GM23338 (cell line): ENCODE measurements around the gene H19. TPM values are rescaled to one million over a fixed set of nuclear protein-coding genes. Genes with fewer than 3 reads are reported as not detected.

Source experiments
- ATAC-seq: fragments of 200-7000 bp; cut with Tn5 transposase; 3 replicates; pipeline ENCODE4 v1.9.1; 2020
- DNase-seq: peaks from one replicate; pipeline ENCODE4 v3.0.0-alpha.2; 2015; ENCODE audit warnings: low spot score
- H2AFZ ChIP-seq: fragments of 200-600 bp; sonication (generic); 2 replicates; pipeline ENCODE4 v1.8.0; 2016; ENCODE audit warnings: antibody characterized with exemption, mild to moderate bottlenecking, moderate library complexity
- H3F3A ChIP-seq: fragments of 200-600 bp; sonication (generic); replicated peaks from 2 replicates; pipeline ENCODE4 v1.8.0; 2017; ENCODE audit warnings: antibody characterized with exemption, mixed run types, low read depth
- H3K27ac ChIP-seq: fragments of 200-600 bp; sonication (generic); 2 replicates; pipeline ENCODE4 v1.6.1; 2016; ENCODE audit warnings: low read depth
- H3K27me3 ChIP-seq: fragments of 200-600 bp; sonication (generic); 2 replicates; pipeline ENCODE4 v1.8.0; 2016; ENCODE audit warnings: mild to moderate bottlenecking, mixed run types, moderate library complexity; ENCODE audit not compliant: insufficient read depth
- H3K36me3 ChIP-seq: fragments of 200-600 bp; sonication (generic); 2 replicates; pipeline ENCODE4 v1.8.0; 2016; ENCODE audit warnings: mild to moderate bottlenecking; ENCODE audit not compliant: insufficient read depth
- H3K4me1 ChIP-seq: fragments of 200-600 bp; sonication (generic); 2 replicates; pipeline ENCODE4 v1.8.0; 2016; ENCODE audit warnings: mild to moderate bottlenecking, moderate library complexity; ENCODE audit not compliant: insufficient read depth
- H3K4me2 ChIP-seq: fragments of 200-600 bp; sonication (generic); 2 replicates; pipeline ENCODE4 v1.7.1; 2017; ENCODE audit warnings: mixed run types
- H3K4me3 ChIP-seq: fragments of 200-600 bp; sonication (generic); 2 replicates; pipeline ENCODE4 v1.6.1; 2016; ENCODE audit warnings: mixed run types
- H3K79me2 ChIP-seq: fragments of 200-600 bp; sonication (generic); replicated peaks from 2 replicates; pipeline ENCODE4 v1.8.0; 2017; ENCODE audit warnings: mild to moderate bottlenecking; ENCODE audit not compliant: insufficient read depth
- H3K9me2 ChIP-seq: fragments of 200-600 bp; sonication (generic); 2 replicates; pipeline ENCODE4 v1.8.0; 2017; ENCODE audit not compliant: insufficient read depth
- H4K20me1 ChIP-seq: fragments of 200-600 bp; sonication (generic); replicated peaks from 2 replicates; pipeline ENCODE4 v1.8.0; 2017; ENCODE audit warnings: mild to moderate bottlenecking; ENCODE audit not compliant: insufficient read depth
- H3K27ac Mint-ChIP-seq: 2 replicates; pipeline ENCODE4 v1.8.0; 2020; ENCODE audit warnings: inconsistent platforms, mild to moderate bottlenecking, moderate library complexity, mixed read lengths
- H3K27me3 Mint-ChIP-seq: 3 replicates; pipeline ENCODE4 v1.8.0; 2022; ENCODE audit warnings: low read depth, mild to moderate bottlenecking, moderate library complexity, mixed read lengths, inconsistent platforms; ENCODE audit not compliant: insufficient read depth, poor library complexity
- H3K36me3 Mint-ChIP-seq: 3 replicates; pipeline ENCODE4 v1.8.0; 2021; ENCODE audit warnings: low read depth, mild to moderate bottlenecking, inconsistent platforms, moderate library complexity, mixed read lengths
- H3K4me1 Mint-ChIP-seq: 3 replicates; pipeline ENCODE4 v1.8.0; 2020; ENCODE audit warnings: mild to moderate bottlenecking, inconsistent platforms, mixed read lengths
- H3K4me3 Mint-ChIP-seq: 3 replicates; pipeline ENCODE4 v1.8.0; 2021; ENCODE audit warnings: moderate library complexity, mild to moderate bottlenecking, inconsistent platforms, mixed read lengths
- H3K9me3 Mint-ChIP-seq: 3 replicates; pipeline ENCODE4 v1.8.0; 2020; ENCODE audit warnings: moderate library complexity, mild to moderate bottlenecking, inconsistent platforms, mixed read lengths
- CREB1 ChIP-seq: fragments of 250-450 bp; sonication (Bioruptor Pico); IDR thresholded peaks from 2 replicates; pipeline ENCODE4 v1.5.0; 2020; ENCODE audit warnings: low read depth, mild to moderate bottlenecking, moderate library complexity
- EZH2 ChIP-seq: fragments of 200-600 bp; sonication (generic); IDR thresholded peaks from one replicate; pipeline ENCODE4 v1.8.0; 2017; ENCODE audit warnings: antibody characterized with exemption, mild to moderate bottlenecking, low read depth; ENCODE audit not compliant: unreplicated experiment
- EZH2phosphoT487 ChIP-seq: fragments of 200-600 bp; sonication (generic); IDR thresholded peaks from one replicate; pipeline ENCODE4 v1.8.1; 2018; ENCODE audit warnings: antibody characterized with exemption; ENCODE audit not compliant: unreplicated experiment
- JUNB ChIP-seq: IDR thresholded peaks from one replicate; pipeline ENCODE4 v1.6.1; 2016; ENCODE audit warnings: antibody characterized with exemption; ENCODE audit not compliant: unreplicated experiment
- NANOG ChIP-seq: IDR thresholded peaks from 2 replicates; pipeline ENCODE4 v1.6.1; 2016; ENCODE audit warnings: antibody characterized with exemption, borderline replicate concordance
- POLR2AphosphoS5 ChIP-seq: IDR thresholded peaks from 2 replicates; pipeline ENCODE4 v1.6.1; 2016; ENCODE audit warnings: antibody characterized with exemption, low read depth
- STAT1 ChIP-seq: IDR thresholded peaks from one replicate; pipeline ENCODE4 v1.6.1; 2016; ENCODE audit warnings: antibody characterized with exemption; ENCODE audit not compliant: unreplicated experiment
- ZNF114 ChIP-seq: fragments of 250-450 bp; sonication (Bioruptor Pico); IDR thresholded peaks from 2 replicates; pipeline ENCODE4 v1.5.0; 2020; ENCODE audit warnings: mild to moderate bottlenecking, moderate library complexity
- ZNF331 ChIP-seq: fragments of 250-450 bp; sonication (Bioruptor Pico); IDR thresholded peaks from 2 replicates; pipeline ENCODE4 v1.5.0; 2020; ENCODE audit warnings: low read depth, mild to moderate bottlenecking, moderate library complexity
- polyA plus RNA-seq: library from polyadenylated mRNA; unstranded; fragments of >200 nt; fragmentation: Nextera tagmentation; extraction: Ambion mirVana; gene quantifications from 2 replicates; pipeline ENCODE4 v1.2.1, GENCODE V29; 2016
- total RNA-seq: library from RNA; depleted of rRNA; stranded (reverse); fragments of >200 nt; shearing (Covaris generic); gene quantifications from 2 replicates; pipeline ENCODE4 v1.2.3, GENCODE V29; 2014
- TF ChIP-seq, protein P1 (sequence below): IDR thresholded peaks from one replicate; pipeline ENCODE4 v1.6.1; 2018; ENCODE audit warnings: antibody characterized with exemption; ENCODE audit not compliant: unreplicated experiment
- TF ChIP-seq, protein P2 (sequence below): fragments of 250-450 bp; sonication (Bioruptor Pico); IDR thresholded peaks from 2 replicates; pipeline ENCODE4 v1.5.0; 2020; ENCODE audit warnings: mild to moderate bottlenecking, moderate library complexity
- TF ChIP-seq, protein P3 (sequence below), 2 experiments: fragments of 200-600 bp in 1 of 2; sonication (generic) in 1 of 2; conservative IDR thresholded peaks; 2 replicates each; pipeline versions ENCODE4 v1.5.1 to v1.6.1; 2016 to 2017; ENCODE audit warnings: antibody characterized with exemption in 2 of 2, low read depth in 2 of 2, mild to moderate bottlenecking in 2 of 2, moderate library complexity in 1 of 2

The H19 gene
- total and polyA plus RNA-seq, 2 experiments from 2014 or later: 0.76 to 0.86 TPM

DNA sequence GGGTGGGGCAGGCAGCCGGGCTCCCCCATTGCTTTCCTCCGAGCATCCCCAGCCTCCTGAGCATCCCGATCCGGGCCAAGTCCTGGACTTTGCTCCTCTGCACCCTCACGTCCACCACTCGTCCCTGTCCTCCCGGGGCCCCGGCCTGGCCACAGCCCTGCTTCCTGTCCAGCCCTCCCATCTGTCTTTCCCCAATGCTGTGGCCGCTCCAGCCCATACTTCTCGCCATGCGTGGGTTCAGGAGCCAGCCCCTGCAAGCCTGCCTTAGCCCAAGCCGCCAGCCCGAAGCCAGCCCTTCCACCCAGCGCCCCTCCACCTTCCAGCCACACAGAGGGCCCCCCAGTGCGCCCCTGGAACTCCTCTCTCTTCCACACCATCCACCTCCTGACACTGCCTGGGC lies 26.7 kb downstream of the H19 start:
- H3K27me3 ChIP-seq: no peaks in the 10 kb centered on the region
- H3K27ac Mint-ChIP-seq: no peak overlapping the region
- H3K9me3 Mint-ChIP-seq: no peaks in the 10 kb centered on the region
- no peaks in the 10 kb centered on the region for H3K9me2 ChIP-seq
- no peak overlapping the region for H3K4me3 ChIP-seq
- H3K27ac ChIP-seq: no peak overlapping the region
- no peak overlapping the region for H3K4me3 Mint-ChIP-seq
- no peak overlapping the region for H2AFZ ChIP-seq
- no peaks in the 10 kb centered on the region for H3K79me2 ChIP-seq
- DNase-seq (no peak), ATAC-seq (no peak)
- H3K36me3 Mint-ChIP-seq: no peaks in the 10 kb centered on the region
- no peaks in the 10 kb centered on the region for H3K36me3 ChIP-seq
- H3K27me3 Mint-ChIP-seq: no peaks in the 10 kb centered on the region
- H3K4me1 ChIP-seq: no peaks in the 10 kb centered on the region
- no peak overlapping the region for H3K4me2 ChIP-seq
- no peak for TF ChIP-seq ZNF114 (CRISPR knock-in tag)
- H4K20me1 ChIP-seq: no peaks in the 10 kb centered on the region
- H3F3A ChIP-seq: no peaks in the 10 kb centered on the region
- no peaks in the 10 kb centered on the region for H3K4me1 Mint-ChIP-seq

DNA sequence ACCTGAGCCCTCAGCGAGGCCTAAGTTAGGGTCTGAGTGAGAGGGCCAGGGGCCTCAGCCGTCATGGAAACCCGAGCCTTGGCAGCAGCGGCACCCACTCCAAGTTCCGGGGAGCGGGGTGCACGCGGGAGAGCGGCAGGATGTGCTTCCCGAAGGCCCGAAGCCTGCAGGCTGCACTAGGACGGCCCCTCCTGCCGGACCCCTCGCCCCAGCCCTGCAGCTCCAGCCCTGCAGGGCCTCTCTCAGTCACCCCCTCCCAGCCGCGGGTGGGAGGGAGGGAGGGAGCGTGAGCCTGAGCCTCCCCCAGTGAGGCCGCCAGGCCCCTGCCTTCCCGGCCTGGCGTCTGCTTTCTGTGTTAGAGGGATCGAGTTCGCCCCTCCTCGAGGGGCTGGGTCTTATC lies 27.9 kb downstream of the H19 start:
- H3K9me3 Mint-ChIP-seq: no peaks in the 10 kb centered on the region
- H4K20me1 ChIP-seq: no peaks in the 10 kb centered on the region
- no peaks in the 10 kb centered on the region for H3K4me1 ChIP-seq
- H3K9me2 ChIP-seq: no peaks in the 10 kb centered on the region
- no peak overlapping the region for H3K27ac Mint-ChIP-seq
- H3K4me3 ChIP-seq: no peak overlapping the region
- H2AFZ ChIP-seq: no peak overlapping the region
- H3K27me3 ChIP-seq: no peaks in the 10 kb centered on the region
- H3F3A ChIP-seq: no peaks in the 10 kb centered on the region
- peak; percentile 16 for ATAC-seq
- no peak overlapping the region for H3K27ac ChIP-seq
- H3K36me3 Mint-ChIP-seq: no peaks in the 10 kb centered on the region
- no peaks in the 10 kb centered on the region for H3K79me2 ChIP-seq
- no peaks in the 10 kb centered on the region for H3K27me3 Mint-ChIP-seq
- no peaks in the 10 kb centered on the region for H3K4me1 Mint-ChIP-seq
- no peak overlapping the region for H3K4me3 Mint-ChIP-seq
- no peaks in the 10 kb centered on the region for H3K36me3 ChIP-seq
- DNase-seq: no peak
- H3K4me2 ChIP-seq: no peak overlapping the region
- TF ChIP-seq, protein P1, sequence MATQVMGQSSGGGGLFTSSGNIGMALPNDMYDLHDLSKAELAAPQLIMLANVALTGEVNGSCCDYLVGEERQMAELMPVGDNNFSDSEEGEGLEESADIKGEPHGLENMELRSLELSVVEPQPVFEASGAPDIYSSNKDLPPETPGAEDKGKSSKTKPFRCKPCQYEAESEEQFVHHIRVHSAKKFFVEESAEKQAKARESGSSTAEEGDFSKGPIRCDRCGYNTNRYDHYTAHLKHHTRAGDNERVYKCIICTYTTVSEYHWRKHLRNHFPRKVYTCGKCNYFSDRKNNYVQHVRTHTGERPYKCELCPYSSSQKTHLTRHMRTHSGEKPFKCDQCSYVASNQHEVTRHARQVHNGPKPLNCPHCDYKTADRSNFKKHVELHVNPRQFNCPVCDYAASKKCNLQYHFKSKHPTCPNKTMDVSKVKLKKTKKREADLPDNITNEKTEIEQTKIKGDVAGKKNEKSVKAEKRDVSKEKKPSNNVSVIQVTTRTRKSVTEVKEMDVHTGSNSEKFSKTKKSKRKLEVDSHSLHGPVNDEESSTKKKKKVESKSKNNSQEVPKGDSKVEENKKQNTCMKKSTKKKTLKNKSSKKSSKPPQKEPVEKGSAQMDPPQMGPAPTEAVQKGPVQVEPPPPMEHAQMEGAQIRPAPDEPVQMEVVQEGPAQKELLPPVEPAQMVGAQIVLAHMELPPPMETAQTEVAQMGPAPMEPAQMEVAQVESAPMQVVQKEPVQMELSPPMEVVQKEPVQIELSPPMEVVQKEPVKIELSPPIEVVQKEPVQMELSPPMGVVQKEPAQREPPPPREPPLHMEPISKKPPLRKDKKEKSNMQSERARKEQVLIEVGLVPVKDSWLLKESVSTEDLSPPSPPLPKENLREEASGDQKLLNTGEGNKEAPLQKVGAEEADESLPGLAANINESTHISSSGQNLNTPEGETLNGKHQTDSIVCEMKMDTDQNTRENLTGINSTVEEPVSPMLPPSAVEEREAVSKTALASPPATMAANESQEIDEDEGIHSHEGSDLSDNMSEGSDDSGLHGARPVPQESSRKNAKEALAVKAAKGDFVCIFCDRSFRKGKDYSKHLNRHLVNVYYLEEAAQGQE: no peak
- TF ChIP-seq EZH2phosphoT487: no peak
- no peak for TF ChIP-seq STAT1
- TF ChIP-seq JUNB: no peak
- TF ChIP-seq, protein P2, sequence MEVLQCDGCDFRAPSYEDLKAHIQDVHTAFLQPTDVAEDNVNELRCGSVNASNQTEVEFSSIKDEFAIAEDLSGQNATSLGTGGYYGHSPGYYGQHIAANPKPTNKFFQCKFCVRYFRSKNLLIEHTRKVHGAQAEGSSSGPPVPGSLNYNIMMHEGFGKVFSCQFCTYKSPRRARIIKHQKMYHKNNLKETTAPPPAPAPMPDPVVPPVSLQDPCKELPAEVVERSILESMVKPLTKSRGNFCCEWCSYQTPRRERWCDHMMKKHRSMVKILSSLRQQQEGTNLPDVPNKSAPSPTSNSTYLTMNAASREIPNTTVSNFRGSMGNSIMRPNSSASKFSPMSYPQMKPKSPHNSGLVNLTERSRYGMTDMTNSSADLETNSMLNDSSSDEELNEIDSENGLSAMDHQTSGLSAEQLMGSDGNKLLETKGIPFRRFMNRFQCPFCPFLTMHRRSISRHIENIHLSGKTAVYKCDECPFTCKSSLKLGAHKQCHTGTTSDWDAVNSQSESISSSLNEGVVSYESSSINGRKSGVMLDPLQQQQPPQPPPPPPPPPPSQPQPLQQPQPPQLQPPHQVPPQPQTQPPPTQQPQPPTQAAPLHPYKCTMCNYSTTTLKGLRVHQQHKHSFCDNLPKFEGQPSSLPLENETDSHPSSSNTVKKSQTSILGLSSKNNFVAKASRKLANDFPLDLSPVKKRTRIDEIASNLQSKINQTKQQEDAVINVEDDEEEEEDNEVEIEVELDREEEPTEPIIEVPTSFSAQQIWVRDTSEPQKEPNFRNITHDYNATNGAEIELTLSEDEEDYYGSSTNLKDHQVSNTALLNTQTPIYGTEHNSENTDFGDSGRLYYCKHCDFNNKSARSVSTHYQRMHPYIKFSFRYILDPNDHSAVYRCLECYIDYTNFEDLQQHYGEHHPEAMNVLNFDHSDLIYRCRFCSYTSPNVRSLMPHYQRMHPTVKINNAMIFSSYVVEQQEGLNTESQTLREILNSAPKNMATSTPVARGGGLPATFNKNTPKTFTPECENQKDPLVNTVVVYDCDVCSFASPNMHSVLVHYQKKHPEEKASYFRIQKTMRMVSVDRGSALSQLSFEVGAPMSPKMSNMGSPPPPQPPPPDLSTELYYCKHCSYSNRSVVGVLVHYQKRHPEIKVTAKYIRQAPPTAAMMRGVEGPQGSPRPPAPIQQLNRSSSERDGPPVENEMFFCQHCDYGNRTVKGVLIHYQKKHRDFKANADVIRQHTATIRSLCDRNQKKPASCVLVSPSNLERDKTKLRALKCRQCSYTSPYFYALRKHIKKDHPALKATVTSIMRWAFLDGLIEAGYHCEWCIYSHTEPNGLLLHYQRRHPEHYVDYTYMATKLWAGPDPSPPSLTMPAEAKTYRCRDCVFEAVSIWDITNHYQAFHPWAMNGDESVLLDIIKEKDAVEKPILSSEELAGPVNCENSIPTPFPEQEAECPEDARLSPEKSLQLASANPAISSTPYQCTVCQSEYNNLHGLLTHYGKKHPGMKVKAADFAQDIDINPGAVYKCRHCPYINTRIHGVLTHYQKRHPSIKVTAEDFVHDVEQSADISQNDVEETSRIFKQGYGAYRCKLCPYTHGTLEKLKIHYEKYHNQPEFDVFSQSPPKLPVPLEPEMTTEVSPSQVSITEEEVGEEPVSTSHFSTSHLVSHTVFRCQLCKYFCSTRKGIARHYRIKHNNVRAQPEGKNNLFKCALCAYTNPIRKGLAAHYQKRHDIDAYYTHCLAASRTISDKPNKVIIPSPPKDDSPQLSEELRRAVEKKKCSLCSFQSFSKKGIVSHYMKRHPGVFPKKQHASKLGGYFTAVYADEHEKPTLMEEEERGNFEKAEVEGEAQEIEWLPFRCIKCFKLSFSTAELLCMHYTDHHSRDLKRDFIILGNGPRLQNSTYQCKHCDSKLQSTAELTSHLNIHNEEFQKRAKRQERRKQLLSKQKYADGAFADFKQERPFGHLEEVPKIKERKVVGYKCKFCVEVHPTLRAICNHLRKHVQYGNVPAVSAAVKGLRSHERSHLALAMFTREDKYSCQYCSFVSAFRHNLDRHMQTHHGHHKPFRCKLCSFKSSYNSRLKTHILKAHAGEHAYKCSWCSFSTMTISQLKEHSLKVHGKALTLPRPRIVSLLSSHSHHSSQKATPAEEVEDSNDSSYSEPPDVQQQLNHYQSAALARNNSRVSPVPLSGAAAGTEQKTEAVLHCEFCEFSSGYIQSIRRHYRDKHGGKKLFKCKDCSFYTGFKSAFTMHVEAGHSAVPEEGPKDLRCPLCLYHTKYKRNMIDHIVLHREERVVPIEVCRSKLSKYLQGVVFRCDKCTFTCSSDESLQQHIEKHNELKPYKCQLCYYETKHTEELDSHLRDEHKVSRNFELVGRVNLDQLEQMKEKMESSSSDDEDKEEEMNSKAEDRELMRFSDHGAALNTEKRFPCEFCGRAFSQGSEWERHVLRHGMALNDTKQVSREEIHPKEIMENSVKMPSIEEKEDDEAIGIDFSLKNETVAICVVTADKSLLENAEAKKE (CRISPR knock-in tag): no peak
- TF ChIP-seq NANOG: no peak
- TF ChIP-seq CREB1 (CRISPR knock-in tag): no peak
- no peak for TF ChIP-seq POLR2AphosphoS5
- TF ChIP-seq ZNF331: no peak
- TF ChIP-seq EZH2: no peak
- TF ChIP-seq, protein P3, sequence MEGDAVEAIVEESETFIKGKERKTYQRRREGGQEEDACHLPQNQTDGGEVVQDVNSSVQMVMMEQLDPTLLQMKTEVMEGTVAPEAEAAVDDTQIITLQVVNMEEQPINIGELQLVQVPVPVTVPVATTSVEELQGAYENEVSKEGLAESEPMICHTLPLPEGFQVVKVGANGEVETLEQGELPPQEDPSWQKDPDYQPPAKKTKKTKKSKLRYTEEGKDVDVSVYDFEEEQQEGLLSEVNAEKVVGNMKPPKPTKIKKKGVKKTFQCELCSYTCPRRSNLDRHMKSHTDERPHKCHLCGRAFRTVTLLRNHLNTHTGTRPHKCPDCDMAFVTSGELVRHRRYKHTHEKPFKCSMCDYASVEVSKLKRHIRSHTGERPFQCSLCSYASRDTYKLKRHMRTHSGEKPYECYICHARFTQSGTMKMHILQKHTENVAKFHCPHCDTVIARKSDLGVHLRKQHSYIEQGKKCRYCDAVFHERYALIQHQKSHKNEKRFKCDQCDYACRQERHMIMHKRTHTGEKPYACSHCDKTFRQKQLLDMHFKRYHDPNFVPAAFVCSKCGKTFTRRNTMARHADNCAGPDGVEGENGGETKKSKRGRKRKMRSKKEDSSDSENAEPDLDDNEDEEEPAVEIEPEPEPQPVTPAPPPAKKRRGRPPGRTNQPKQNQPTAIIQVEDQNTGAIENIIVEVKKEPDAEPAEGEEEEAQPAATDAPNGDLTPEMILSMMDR (conservative IDR thresholded peaks at IDR 0.05; ENCODE audit: low read depth in 2 of 2): no peak
